Vagina (tissue), 2 donors: Measurements from ENCODE around the gene KAT2B.

Experiments used
- CTCF ChIP-seq, 3 experiments: fragments of 450-650 bp in 2 of 3; fragments of 200-600 bp in 1 of 3; sonication (generic) in 1 of 3; IDR thresholded peaks; one replicate each; pipeline ENCODE4 v1.5.1; 2017 to 2019; ENCODE audit warnings: antibody characterized with exemption in 3 of 3, mild to moderate bottlenecking in 2 of 3, moderate library complexity in 2 of 3
- POLR2A ChIP-seq, 2 donors: fragments of 450-650 bp; IDR thresholded peaks; one replicate each; pipeline ENCODE4 v1.6.1; 2017; ENCODE audit warnings: antibody characterized with exemption in 2 of 2, mild to moderate bottlenecking in 2 of 2, moderate library complexity in 2 of 2
- POLR2AphosphoS5 ChIP-seq, 2 donors: sonication (generic); formaldehyde crosslinking; IDR thresholded peaks; one replicate each; pipeline ENCODE4 v1.9.0; 2017; ENCODE audit warnings: antibody characterized with exemption in 2 of 2, mild to moderate bottlenecking in 2 of 2, low read depth in 1 of 2; ENCODE audit not compliant: insufficient read depth in 1 of 2

DNA sequence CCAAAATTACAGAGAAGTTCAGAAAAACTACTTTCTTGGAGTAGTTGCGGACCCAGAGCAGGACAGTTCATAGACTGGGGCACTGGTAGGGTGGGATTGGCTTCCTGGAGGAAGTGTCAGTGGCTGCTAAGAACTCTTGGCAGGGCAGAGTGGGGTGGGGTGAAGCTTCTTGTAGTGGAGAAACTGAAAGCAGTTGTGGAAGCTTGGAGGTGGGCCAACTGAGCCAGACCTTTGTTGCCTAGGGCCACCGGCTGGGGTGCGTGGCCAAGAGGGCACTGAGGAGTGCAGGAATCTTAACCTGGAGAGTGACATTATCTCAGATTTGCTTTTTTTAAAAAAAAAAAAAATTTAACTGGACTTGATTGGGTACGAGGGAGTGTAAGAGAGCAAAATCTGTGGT lies 3.1 kb downstream of the KAT2B start:
- TF ChIP-seq CTCF (IDR thresholded peaks at IDR 0.05): no peak
- TF ChIP-seq POLR2A (IDR thresholded peaks at IDR 0.05): no peak
- peak in 1 of 2 donors; percentile 10 for TF ChIP-seq POLR2AphosphoS5 (IDR thresholded peaks at IDR 0.05; ENCODE audit: insufficient read depth in 1 of 2, low read depth in 1 of 2)
